ENCODE results near the gene TOB1. TPM values are rescaled to one million over a fixed set of nuclear protein-coding genes. Genes with fewer than 3 reads are reported as not detected.

TOB1 gene
- total and polyA plus RNA-seq, 2 donors (not counting 1 experiment from before 2014, with no cell fraction given) = 22.0 to 40.5 TPM

- Histone ChIP-seq H3K9me3 (ENCODE audit: control insufficient read depth, insufficient read depth, low read depth, low read length) (no peaks in the 10 kb centered on the region), H3K36me3 (ENCODE audit: control insufficient read depth, insufficient read depth, low read length) (no peaks in the 10 kb centered on the region), H3K79me2 (ENCODE audit: control insufficient read depth, insufficient read depth, low read length) (no peaks in the 10 kb centered on the region), H3K27ac (ENCODE audit: insufficient read depth, low read length) (no peak overlapping the region), H3K9ac (ENCODE audit: insufficient read depth, low read length) (no peak overlapping the region), H3K4me1 (ENCODE audit: control insufficient read depth, extremely low read depth, insufficient read depth, low read length) (peaks cover 5% of the 10 kb centered on the region), H3K27me3 (ENCODE audit: control insufficient read depth, insufficient read depth, low read length) (no peaks in the 10 kb centered on the region), H3K4me2 (ENCODE audit: extremely low read depth, insufficient read depth, low read length) (no peak overlapping the region), H3K4me3 (replicated peaks in 1 of 4; ENCODE audit: control extremely low read depth in 1 of 4, insufficient read depth in 1 of 4, low read depth in 3 of 4, low read length in 4 of 4) (no peak overlapping the region), H2AFZ (ENCODE audit: low read length) (no peak overlapping the region), H4K20me1 (ENCODE audit: control insufficient read depth, extremely low read depth, insufficient read depth, low read length) (no peaks in the 10 kb centered on the region)
- no peak for TF ChIP-seq EZH2 (IDR thresholded peaks at IDR 0.05; ENCODE audit: low read length, missing control alignments)
- DNase-seq (ENCODE audit: low read depth in 2 of 2) = no peak
Measured at GRCh38 chr17:50871364-50871763, 5.2 kb upstream of the TOB1 start.

- Histone ChIP-seq H3K4me1 (ENCODE audit: control insufficient read depth, extremely low read depth, insufficient read depth, low read length) (peaks cover 5% of the 10 kb centered on the region), H3K4me3 (replicated peaks in 1 of 4; ENCODE audit: control extremely low read depth in 1 of 4, insufficient read depth in 1 of 4, low read depth in 3 of 4, low read length in 4 of 4) (peak overlapping the region in 2 of 4 experiments; percentile 73 to 75), H3K36me3 (ENCODE audit: control insufficient read depth, insufficient read depth, low read length) (no peaks in the 10 kb centered on the region), H2AFZ (ENCODE audit: low read length) (no peak overlapping the region), H3K27me3 (ENCODE audit: control insufficient read depth, insufficient read depth, low read length) (no peaks in the 10 kb centered on the region), H3K9ac (ENCODE audit: insufficient read depth, low read length) (no peak overlapping the region), H4K20me1 (ENCODE audit: control insufficient read depth, extremely low read depth, insufficient read depth, low read length) (no peaks in the 10 kb centered on the region), H3K27ac (ENCODE audit: insufficient read depth, low read length) (no peak overlapping the region), H3K9me3 (ENCODE audit: control insufficient read depth, insufficient read depth, low read depth, low read length) (no peaks in the 10 kb centered on the region), H3K4me2 (ENCODE audit: extremely low read depth, insufficient read depth, low read length) (peak overlapping the region; percentile 99), H3K79me2 (ENCODE audit: control insufficient read depth, insufficient read depth, low read length) (peaks cover 24% of the 10 kb centered on the region)
- no peak for DNase-seq (ENCODE audit: low read depth in 2 of 2)
- TF ChIP-seq EZH2 (IDR thresholded peaks at IDR 0.05; ENCODE audit: low read length, missing control alignments) = no peak
Measured at GRCh38 chr17:50868602-50869001, 2.4 kb upstream of the TOB1 start.

- H2AFZ ChIP-seq (ENCODE audit: low read length) = no peak overlapping the region
Measured at GRCh38 chr17:50868140-50868438, 1.9 kb upstream of the TOB1 start.

More at GRCh38 chr17:50868140-50868438, 1.9 kb upstream of the TOB1 start:
- TF ChIP-seq EZH2 (IDR thresholded peaks at IDR 0.05; ENCODE audit: low read length, missing control alignments) = no peak
- no peak for TF ChIP-seq CTCF (conservative IDR thresholded peaks at IDR 0.05 in 1 of 2, IDR thresholded peaks at IDR 0.05 in 1 of 2; ENCODE audit: low read depth in 1 of 2, low read length in 2 of 2)
- peaks cover 3% of the 10 kb centered on the region for H3K36me3 ChIP-seq (ENCODE audit: control insufficient read depth, insufficient read depth, low read length)
- DNase-seq (ENCODE audit: low read depth in 2 of 2) = no peak
- peak overlapping the region; percentile 86 for H3K9ac ChIP-seq (ENCODE audit: insufficient read depth, low read length)
- peaks cover 5% of the 10 kb centered on the region for H3K4me1 ChIP-seq (ENCODE audit: control insufficient read depth, extremely low read depth, insufficient read depth, low read length)
- peak overlapping the region; percentile 99 for H3K4me2 ChIP-seq (ENCODE audit: extremely low read depth, insufficient read depth, low read length)
- H3K27ac ChIP-seq (ENCODE audit: insufficient read depth, low read length) = peak overlapping the region; percentile 97
- no peaks in the 10 kb centered on the region for H4K20me1 ChIP-seq (ENCODE audit: control insufficient read depth, extremely low read depth, insufficient read depth, low read length)
- H3K27me3 ChIP-seq (ENCODE audit: control insufficient read depth, insufficient read depth, low read length) = no peaks in the 10 kb centered on the region
- H3K4me3 ChIP-seq (replicated peaks in 1 of 4; ENCODE audit: control extremely low read depth in 1 of 4, insufficient read depth in 1 of 4, low read depth in 3 of 4, low read length in 4 of 4) = peak overlapping the region; percentile 73 to 77 (median 74)
- H3K79me2 ChIP-seq (ENCODE audit: control insufficient read depth, insufficient read depth, low read length) = peaks cover 29% of the 10 kb centered on the region
- H3K9me3 ChIP-seq (ENCODE audit: control insufficient read depth, insufficient read depth, low read depth, low read length) = no peaks in the 10 kb centered on the region

Measured in fibroblast of lung (primary cell).